OCI-LY1 (cell line): ENCODE data around the gene CDH22.

ENCODE experiments used
- EZH2 ChIP-seq: fragments of 200-600 bp; sonication (generic), shearing (Covaris generic); IDR thresholded peaks from 2 replicates; pipeline ENCODE4 v1.8.0; 2017; ENCODE audit warnings: borderline replicate concordance, mixed run types, mild to moderate bottlenecking, antibody characterized with exemption, low read length, moderate library complexity, mixed read lengths
- TF ChIP-seq, protein P1 (sequence below): fragments of 200-600 bp; sonication (generic), shearing (Covaris generic); IDR thresholded peaks from 2 replicates; pipeline ENCODE4 v1.5.1; 2017; ENCODE audit warnings: mild to moderate bottlenecking, antibody characterized with exemption, low read length, moderate library complexity, mixed read lengths

GRCh38 chr20:46227272-46227767 lies 81.0 kb downstream of the CDH22 start:
- TF ChIP-seq, protein P1, sequence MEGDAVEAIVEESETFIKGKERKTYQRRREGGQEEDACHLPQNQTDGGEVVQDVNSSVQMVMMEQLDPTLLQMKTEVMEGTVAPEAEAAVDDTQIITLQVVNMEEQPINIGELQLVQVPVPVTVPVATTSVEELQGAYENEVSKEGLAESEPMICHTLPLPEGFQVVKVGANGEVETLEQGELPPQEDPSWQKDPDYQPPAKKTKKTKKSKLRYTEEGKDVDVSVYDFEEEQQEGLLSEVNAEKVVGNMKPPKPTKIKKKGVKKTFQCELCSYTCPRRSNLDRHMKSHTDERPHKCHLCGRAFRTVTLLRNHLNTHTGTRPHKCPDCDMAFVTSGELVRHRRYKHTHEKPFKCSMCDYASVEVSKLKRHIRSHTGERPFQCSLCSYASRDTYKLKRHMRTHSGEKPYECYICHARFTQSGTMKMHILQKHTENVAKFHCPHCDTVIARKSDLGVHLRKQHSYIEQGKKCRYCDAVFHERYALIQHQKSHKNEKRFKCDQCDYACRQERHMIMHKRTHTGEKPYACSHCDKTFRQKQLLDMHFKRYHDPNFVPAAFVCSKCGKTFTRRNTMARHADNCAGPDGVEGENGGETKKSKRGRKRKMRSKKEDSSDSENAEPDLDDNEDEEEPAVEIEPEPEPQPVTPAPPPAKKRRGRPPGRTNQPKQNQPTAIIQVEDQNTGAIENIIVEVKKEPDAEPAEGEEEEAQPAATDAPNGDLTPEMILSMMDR: no peak
- no peak for TF ChIP-seq EZH2
